ENCODE results near the gene CCZ1. TPM values are rescaled to one million over a fixed set of nuclear protein-coding genes. Genes with fewer than 3 reads are reported as not detected.
"Not testable (repeated sequence)": the region's sequence is repeated elsewhere in the genome, so short reads cannot be mapped to it uniquely, and the experiment has no call there.

Gene CCZ1
- total and polyA plus RNA-seq, 2 of the 13 experiments (the other 11 are each of a cell fraction or from before 2014, with no cell fraction given), result 19.1 to 66.7 TPM

DNA sequence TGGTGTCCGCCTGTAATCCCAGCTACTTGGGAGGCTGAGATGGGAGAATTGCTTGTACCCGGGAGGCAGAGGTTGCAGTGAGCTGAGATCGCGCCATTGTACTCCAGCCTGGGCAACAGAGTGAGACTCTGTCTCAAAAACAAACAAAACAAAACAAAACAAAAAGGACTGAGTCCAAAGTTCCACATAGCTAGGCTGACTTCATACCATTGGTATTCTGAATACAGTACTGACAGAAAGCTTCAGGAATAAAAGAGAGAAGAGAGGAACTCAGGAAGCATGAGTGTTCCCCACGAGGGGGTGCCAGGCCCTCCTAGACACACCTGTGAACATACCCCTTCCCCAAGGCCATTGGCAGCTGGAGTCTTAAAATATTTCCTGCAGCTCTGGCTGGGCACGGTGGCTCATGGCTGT is 29.6 kb upstream of the CCZ1 start (continued):
- TF ChIP-seq, protein P1, sequence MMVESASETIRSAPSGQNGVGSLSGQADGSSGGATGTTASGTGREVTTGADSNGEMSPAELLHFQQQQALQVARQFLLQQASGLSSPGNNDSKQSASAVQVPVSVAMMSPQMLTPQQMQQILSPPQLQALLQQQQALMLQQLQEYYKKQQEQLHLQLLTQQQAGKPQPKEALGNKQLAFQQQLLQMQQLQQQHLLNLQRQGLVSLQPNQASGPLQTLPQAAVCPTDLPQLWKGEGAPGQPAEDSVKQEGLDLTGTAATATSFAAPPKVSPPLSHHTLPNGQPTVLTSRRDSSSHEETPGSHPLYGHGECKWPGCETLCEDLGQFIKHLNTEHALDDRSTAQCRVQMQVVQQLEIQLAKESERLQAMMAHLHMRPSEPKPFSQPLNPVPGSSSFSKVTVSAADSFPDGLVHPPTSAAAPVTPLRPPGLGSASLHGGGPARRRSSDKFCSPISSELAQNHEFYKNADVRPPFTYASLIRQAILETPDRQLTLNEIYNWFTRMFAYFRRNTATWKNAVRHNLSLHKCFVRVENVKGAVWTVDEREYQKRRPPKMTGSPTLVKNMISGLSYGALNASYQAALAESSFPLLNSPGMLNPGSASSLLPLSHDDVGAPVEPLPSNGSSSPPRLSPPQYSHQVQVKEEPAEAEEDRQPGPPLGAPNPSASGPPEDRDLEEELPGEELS (CRISPR knock-in tag; IDR thresholded peaks at IDR 0.05), result peak; percentile 74
- TF ChIP-seq ZNF460 (CRISPR knock-in tag; IDR thresholded peaks at IDR 0.05; ENCODE audit: borderline replicate concordance) (peak; percentile 74; the same call in 1 of the 2 replicates), GATAD2A (CRISPR knock-in tag; IDR thresholded peaks at IDR 0.05) (peak; percentile 85), JUND (CRISPR knock-in tag; IDR thresholded peaks at IDR 0.05) (peak; percentile 90), ZMYM3 (CRISPR knock-in tag; IDR thresholded peaks at IDR 0.05) (peak; percentile 95), KLF16 (CRISPR knock-in tag; IDR thresholded peaks at IDR 0.05) (0 out of 4 replicates have a peak, but pooled peaks of 1 of the 2 experiments have one; percentile 30), IKZF5 (CRISPR knock-in tag; IDR thresholded peaks at IDR 0.05) (peak; percentile 49), SMC3 (IDR thresholded peaks at IDR 0.05; ENCODE audit: low read length) (peak; percentile 34; the same call in 1 of the 2 replicates), LCORL (IDR thresholded peaks at IDR 0.05) (peak; percentile 55; the same call in 1 of the 2 replicates), ZNF121 (CRISPR knock-in tag; IDR thresholded peaks at IDR 0.05) (peak; percentile 100), THAP11 (CRISPR knock-in tag; IDR thresholded peaks at IDR 0.05) (peak; percentile 46), ZMYM4 (CRISPR knock-in tag; IDR thresholded peaks at IDR 0.05) (peak; percentile 34; the same call in 1 of the 2 replicates), HMG20A (CRISPR knock-in tag; IDR thresholded peaks at IDR 0.05; ENCODE audit: borderline replicate concordance) (peak; percentile 66; the same call in 1 of the 2 replicates), ZNF770 (CRISPR knock-in tag; IDR thresholded peaks at IDR 0.05) (peak; percentile 91), RCOR2 (CRISPR knock-in tag; IDR thresholded peaks at IDR 0.05) (peak; percentile 89), SOX5 (CRISPR knock-in tag; IDR thresholded peaks at IDR 0.05; ENCODE audit: borderline replicate concordance) (peak; percentile 88), ZFX (CRISPR knock-in tag; IDR thresholded peaks at IDR 0.05; ENCODE audit: low read depth) (0 out of 2 replicates have a peak, but pooled peaks have one; percentile 19)
- TF ChIP-seq, protein P2, sequence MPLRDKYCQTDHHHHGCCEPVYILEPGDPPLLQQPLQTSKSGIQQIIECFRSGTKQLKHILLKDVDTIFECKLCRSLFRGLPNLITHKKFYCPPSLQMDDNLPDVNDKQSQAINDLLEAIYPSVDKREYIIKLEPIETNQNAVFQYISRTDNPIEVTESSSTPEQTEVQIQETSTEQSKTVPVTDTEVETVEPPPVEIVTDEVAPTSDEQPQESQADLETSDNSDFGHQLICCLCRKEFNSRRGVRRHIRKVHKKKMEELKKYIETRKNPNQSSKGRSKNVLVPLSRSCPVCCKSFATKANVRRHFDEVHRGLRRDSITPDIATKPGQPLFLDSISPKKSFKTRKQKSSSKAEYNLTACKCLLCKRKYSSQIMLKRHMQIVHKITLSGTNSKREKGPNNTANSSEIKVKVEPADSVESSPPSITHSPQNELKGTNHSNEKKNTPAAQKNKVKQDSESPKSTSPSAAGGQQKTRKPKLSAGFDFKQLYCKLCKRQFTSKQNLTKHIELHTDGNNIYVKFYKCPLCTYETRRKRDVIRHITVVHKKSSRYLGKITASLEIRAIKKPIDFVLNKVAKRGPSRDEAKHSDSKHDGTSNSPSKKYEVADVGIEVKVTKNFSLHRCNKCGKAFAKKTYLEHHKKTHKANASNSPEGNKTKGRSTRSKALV (CRISPR knock-in tag; IDR thresholded peaks at IDR 0.05), result 0 out of 2 replicates have a peak, but pooled peaks have one; percentile 32
- TF ChIP-seq LCORL (CRISPR knock-in tag; IDR thresholded peaks at IDR 0.05), result not testable (repeated sequence)
- TF ChIP-seq, protein P3, sequence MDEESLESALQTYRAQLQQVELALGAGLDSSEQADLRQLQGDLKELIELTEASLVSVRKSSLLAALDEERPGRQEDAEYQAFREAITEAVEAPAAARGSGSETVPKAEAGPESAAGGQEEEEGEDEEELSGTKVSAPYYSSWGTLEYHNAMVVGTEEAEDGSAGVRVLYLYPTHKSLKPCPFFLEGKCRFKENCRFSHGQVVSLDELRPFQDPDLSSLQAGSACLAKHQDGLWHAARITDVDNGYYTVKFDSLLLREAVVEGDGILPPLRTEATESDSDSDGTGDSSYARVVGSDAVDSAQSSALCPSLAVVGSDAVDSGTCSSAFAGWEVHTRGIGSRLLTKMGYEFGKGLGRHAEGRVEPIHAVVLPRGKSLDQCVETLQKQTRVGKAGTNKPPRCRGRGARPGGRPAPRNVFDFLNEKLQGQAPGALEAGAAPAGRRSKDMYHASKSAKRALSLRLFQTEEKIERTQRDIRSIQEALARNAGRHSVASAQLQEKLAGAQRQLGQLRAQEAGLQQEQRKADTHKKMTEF (CRISPR knock-in tag; IDR thresholded peaks at IDR 0.05), result peak; percentile 44; the same call in 1 of the 2 replicates
- TF ChIP-seq, protein P4, sequence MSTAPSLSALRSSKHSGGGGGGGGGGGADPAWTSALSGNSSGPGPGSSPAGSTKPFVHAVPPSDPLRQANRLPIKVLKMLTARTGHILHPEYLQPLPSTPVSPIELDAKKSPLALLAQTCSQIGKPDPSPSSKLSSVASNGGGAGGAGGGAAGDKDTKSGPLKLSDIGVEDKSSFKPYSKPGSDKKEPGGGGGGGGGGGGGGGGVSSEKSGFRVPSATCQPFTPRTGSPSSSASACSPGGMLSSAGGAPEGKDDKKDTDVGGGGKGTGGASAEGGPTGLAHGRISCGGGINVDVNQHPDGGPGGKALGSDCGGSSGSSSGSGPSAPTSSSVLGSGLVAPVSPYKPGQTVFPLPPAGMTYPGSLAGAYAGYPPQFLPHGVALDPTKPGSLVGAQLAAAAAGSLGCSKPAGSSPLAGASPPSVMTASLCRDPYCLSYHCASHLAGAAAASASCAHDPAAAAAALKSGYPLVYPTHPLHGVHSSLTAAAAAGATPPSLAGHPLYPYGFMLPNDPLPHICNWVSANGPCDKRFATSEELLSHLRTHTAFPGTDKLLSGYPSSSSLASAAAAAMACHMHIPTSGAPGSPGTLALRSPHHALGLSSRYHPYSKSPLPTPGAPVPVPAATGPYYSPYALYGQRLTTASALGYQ (CRISPR knock-in tag; IDR thresholded peaks at IDR 0.05), result 0 out of 2 replicates have a peak, but pooled peaks have one; percentile 22
